ENCODE data around the gene CELSR1. TPM values are rescaled to one million over a fixed set of nuclear protein-coding genes. Genes with fewer than 3 reads are reported as not detected.
"Not testable (repeated sequence)": the region's sequence is repeated elsewhere in the genome, so short reads cannot be mapped to it uniquely, and the experiment has no call there.

The CELSR1 gene
- total RNA-seq, 1 donor from 2014 or later, result 14.2 TPM

GRCh38 chr22:46511151-46512038 lies 26.0 kb downstream of the CELSR1 start:
- no peak for DNase-seq

DNA sequence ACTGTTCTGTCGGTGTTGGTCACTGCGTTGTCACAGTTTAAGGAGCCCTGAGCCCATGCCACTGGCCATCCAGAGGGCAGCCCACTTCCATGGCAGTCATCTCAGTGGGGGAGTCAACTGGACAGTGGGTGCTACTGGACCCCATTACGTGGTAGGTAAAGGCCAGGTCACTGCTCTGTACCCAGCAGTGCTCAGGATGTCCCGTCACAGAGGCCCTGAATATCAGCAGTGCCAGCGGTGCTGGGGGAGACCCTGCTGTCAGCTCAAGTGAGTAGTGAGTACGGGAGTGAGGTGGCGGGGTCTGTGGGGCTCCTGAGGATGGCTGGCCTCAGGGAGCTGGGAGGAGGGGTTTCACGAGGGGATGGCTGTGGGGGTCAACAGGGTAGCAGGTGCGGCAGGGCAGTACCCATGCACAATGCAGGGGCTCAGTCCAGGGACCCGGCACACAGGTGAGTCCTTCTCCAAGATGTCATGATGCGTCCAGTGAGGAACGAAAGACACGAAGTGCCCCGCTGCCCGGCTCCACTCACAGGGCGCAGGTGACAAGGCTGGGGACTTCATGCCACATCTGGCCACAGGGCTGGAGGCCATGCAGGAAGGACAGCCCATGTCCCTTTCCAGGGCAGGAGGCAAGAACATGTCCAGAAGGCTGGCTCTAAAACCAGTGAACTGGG lies 27.9 kb downstream of the CELSR1 start:
- no peak for DNase-seq

DNA sequence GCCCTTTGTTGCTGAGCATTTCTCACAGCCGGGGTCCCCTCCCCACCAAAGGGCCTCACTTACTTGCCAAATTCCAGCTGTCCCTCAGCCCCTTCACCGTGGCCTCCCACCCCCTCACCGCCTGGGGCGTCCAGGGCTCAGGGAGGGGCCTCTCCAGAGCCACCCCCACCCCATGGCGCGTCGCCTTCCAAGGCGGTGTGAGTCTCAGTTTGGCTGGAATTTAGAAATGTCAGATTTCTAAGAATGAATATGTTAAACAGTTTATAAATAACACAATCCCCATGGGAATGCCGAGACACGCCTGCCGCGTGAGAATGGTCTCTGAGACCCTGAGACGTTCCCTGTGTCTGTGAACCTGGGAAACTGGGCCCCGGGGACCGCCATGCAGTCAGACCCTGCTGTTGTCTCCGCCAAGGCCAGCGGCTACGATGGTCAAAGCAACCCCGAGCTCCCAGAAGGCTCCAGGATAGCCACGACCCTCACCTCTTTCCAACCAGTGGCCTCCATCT lies 28.9 kb downstream of the CELSR1 start:
- peak; percentile 28 for DNase-seq

DNA sequence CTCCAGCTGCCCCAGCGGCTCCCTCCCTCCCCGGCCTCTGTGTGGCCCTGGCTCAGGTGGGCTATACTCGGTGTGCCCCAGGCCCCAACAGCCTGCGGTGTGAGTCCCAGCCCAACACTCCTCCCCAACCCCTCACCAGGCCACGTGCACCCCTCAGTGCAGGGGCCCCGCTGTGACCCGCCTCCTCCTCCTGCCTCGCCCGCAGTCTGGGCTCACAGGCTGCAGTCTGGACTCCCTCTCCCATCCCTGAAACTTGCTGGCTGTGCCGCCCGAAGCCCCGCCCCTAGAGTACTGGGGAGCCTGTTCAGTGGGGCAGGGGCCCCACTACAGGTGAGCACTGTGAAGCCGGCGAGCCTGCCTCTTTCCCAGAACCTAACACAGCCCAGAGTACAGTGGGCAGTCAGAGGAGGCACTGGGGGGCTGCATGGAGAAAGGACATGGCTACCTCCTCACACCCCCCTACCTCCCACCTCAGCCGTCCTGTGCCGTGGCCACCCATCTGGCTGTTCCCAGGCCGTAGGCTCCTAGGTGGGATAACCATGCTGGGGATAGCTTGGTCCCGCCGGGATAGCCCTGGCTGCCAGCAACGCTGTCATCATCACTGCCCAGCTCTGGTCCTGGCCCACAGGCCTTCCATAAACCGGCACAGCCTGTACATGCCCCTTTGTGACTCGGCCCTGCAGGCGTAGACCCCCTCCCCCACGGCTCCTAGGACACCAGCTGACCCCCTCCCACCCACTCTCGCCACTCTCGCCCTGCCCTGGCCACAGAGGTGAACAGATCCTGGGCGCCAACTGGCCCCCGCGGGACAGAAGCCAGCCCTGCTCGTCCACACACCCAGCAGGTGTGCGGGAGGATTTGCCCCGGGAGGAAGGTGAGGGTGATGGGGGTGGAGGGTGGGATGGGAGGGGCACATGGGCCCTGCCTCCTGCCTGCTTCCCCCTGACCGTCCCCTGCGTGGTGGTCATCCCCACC lies 29.7 kb downstream of the CELSR1 start:
- DNase-seq, result no peak

- no peak for DNase-seq
These were observed 32.8 kb downstream of the CELSR1 start for GRCh38 chr22:46504584-46504983.

DNA sequence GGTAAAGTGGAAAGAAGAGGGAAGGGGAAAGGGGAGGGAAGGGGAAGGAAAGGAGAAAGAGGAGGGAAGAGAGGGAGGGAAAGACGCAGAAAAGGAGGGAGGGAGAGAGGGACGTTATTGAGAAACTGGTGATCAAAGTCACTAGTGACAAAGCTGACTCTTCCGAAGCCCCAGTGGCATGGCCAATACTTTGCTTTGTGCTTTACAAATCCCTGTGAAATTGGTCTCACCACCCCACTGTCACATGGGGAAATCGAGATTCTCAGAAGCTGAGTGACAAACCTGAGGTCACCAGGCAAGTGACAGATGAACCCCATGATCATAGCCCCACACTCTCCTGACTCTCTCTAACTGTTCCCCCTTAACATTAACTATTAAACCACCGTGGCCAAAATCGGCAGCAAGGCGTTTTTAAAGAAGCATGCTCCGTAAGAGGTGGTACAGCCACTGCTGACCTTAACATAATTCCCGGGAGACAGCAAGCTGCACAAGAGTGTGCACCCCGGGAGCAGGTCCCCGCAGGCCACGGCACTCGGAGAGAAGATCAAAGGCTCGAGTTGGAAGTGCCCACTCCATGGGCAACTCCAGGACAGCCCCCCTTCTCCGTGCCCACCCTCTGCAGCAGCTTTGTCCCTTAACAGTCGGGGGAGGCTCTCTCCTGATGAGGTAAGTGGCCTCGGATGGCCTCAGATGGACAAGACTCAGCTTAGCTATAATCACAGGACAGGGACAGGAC lies 34.8 kb downstream of the CELSR1 start:
- no peak for DNase-seq

DNA sequence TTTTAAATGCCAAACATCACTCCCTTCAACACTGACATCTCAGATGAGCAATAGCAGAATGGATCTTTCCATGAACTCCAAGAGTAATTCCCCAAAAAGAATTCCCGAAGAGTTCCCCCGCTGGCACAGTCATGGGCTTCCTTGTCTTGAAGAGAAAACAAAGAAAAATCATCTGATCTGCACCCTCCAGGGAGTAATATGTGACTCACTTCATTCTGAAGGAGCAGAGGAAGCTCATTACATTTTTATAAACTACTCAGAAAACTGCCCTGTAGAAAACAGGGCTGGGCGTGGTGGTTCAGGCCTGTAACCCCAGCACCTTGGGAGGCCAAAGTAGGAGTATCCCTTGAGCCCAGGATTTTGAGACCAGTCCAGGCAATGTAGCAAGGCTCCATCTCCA lies 35.7 kb downstream of the CELSR1 start:
- DNase-seq, result no peak

DNA sequence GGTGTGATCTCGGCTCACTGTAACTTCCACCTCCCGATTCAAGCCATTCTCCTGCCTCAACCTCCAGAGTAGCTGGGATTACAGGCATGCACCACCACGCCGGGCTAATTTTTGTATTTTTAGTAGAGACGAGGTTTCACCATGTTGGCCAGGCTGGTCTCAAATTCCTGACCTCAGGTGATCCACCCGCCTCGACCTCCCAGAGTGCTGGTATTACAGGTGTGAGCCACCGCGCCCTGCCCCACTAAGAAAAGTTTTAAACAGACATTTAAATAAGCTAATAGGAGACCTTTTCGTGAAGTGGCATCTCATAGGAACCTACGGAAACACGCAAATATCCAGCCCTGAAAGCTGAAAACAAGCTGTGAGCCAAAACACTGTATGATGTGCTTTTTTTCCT lies 36.2 kb downstream of the CELSR1 start:
- not testable (repeated sequence) for DNase-seq

GRCh38 chr22:46500201-46500600 lies 37.2 kb downstream of the CELSR1 start:
- DNase-seq, result no peak

GRCh38 chr22:46499805-46500189 lies 37.6 kb downstream of the CELSR1 start:
- DNase-seq, result no peak

DNA sequence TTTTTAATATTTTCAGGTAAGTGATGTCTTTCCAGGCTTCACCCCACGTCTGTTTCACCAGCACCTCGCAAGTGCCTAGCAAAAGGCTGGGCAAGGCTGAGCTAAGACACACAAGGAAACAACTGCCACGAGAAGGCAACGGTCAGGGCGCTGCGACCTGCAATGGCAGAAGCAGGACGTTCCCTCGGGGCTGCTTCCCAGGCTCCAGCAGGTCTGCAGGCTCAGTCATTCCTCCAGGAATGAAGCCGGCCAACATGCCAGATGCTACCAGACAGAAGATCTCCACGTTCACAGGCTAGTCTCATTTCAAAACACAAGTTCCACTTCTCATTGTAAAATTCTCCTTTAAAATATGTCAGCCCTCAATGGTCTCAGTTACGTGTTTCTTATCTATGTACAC lies 45.5 kb downstream of the CELSR1 start:
- DNase-seq, result no peak

GRCh38 chr22:46490538-46490937 lies 46.9 kb downstream of the CELSR1 start:
- DNase-seq, result no peak

- DNase-seq, result no peak
These were observed 50.3 kb downstream of the CELSR1 start for GRCh38 chr22:46486996-46487717.

DNA sequence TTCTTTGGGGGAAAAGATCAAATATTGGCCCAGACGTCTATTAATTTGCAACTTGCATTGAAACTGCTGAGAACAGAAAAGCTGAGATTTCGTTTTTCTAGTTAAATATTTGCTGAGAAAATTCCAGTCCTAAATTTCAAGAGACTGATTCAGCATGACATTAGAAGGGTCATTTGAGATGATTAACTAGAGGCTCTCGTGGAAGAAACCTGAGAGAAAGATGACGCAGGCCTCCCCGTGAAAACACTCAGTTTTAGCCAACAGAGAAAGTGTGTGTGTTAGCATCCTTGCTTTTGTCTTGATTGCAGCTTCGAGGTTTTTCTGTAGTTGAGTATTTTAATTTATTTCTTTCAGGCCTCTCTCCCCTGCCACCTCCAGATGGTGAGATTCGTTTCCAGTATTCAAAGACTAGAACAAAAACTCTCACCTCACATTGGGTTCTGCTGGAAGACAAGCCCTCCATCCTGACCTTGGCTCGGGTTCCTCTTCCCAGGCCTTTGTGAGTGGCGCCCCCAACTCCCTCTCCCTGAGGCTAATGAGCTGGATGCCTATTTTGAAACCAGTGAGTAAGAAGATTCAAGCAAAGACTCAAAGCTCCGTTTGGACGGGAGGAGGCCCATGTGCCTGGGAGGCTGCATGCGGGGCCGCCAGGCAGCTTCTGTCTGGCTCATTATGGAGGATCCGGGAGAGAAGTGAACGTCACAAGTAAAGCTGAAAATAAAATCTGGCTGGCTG lies 52.4 kb downstream of the CELSR1 start:
- DNase-seq, result no peak

GRCh38 chr22:46484156-46484860 lies 53.1 kb downstream of the CELSR1 start:
- DNase-seq, result no peak

- DNase-seq, result no peak
These were observed 54.1 kb downstream of the CELSR1 start for GRCh38 chr22:46483353-46483752.

DNA sequence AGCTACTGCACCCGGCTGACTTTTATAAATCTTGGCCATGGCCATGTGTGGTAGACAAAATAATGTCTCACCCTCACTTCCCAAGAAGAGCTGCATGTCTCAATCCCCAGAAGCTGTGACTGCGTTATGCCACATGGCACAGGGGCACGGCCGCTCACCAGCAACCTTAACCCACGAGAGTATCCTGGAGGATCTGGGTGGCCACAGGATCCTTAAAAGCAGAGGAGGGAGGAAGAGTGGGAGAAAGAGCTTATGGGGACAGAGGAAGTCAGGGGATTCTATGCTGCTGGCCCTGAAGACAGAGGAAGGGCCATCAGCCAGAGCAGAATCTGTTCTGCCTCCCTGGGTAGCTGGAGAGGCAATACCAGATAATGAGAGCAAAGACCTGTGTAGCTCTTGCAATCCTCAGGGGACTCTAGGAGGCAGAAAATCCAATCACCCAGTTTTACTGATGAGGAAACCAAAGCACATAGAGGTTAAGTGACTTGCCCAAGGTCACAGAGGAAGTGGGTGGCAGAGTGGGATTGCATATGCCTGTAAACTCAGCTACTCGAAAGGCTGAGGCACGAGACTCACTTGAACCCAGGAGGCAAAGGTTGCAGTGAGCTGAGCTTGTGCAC lies 55.3 kb downstream of the CELSR1 start:
- DNase-seq, result no peak

DNA sequence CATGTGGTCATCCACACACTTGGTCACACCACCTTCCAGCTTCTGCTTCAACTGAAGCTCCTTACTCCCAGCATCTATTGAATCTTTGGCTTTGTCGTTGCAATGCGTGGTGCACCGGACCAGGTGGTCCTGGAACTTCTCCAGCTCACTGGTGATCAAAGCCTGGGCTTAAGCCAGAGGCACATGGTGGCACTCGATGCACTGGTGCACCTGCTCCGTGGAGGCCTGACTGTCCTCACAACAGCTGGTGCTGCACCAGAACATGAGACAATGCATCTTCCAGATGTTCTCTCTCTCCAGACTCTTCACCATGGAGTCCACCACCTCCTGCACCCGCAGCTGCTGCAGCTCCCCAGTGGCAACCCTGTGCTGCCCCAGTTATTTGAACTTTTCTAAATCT lies 56.0 kb downstream of the CELSR1 start:
- no peak for DNase-seq

GRCh38 chr22:46480396-46480795 lies 57.0 kb downstream of the CELSR1 start:
- DNase-seq, result no peak
